Body of pancreas (tissue), 4 donors: ENCODE results near the gene ZNF26.

Source experiments
- CTCF ChIP-seq, 7 experiments: fragments of 450-650 bp in 4 of 7; fragments of 200-600 bp in 3 of 7; sonication (generic) in 3 of 7; IDR thresholded peaks; one replicate each; pipeline ENCODE4 v1.5.1; 2016 to 2019; ENCODE audit warnings: antibody characterized with exemption in 7 of 7
- POLR2A ChIP-seq, 3 donors: fragments of 450-650 bp; IDR thresholded peaks; one replicate each; pipeline ENCODE4 v1.6.1; 2016; ENCODE audit warnings: antibody characterized with exemption in 3 of 3, mild to moderate bottlenecking in 2 of 3

- no peak for TF ChIP-seq CTCF (IDR thresholded peaks at IDR 0.05)
- no peak for TF ChIP-seq POLR2A (IDR thresholded peaks at IDR 0.05)
These were observed 33.1 kb upstream of the ZNF26 start for GRCh38 chr12:132953163-132953425.
